SW480 (cell line): Measurements from ENCODE around the gene KIAA0586.
"Not testable (repeated sequence)": the region's sequence is repeated elsewhere in the genome, so short reads cannot be mapped to it uniquely, and the experiment has no call there.

ENCODE experiments used
- DNase-seq: peaks from one replicate; pipeline ENCODE4 v3.0.0-alpha.2; 2016; ENCODE audit warnings: low spot score

KIAA0586 gene

GRCh38 chr14:58464652-58465051 is 37.1 kb downstream of the KIAA0586 start:
- no peak for DNase-seq

GRCh38 chr14:58465421-58465820 is 37.9 kb downstream of the KIAA0586 start:
- DNase-seq: no peak

GRCh38 chr14:58466459-58466858 is 38.9 kb downstream of the KIAA0586 start:
- DNase-seq: no peak

- no peak for DNase-seq
Observed at GRCh38 chr14:58467575-58467974, 40.1 kb downstream of the KIAA0586 start.

GRCh38 chr14:58469309-58469708 is 41.8 kb downstream of the KIAA0586 start:
- no peak for DNase-seq

- DNase-seq: no peak
Observed at GRCh38 chr14:58476320-58476719, 48.8 kb downstream of the KIAA0586 start.

- no peak for DNase-seq
Observed at GRCh38 chr14:58477653-58478052, 50.1 kb downstream of the KIAA0586 start.

GRCh38 chr14:58478329-58478728 is 50.8 kb downstream of the KIAA0586 start:
- DNase-seq: not testable (repeated sequence)

GRCh38 chr14:58479975-58480374 is 52.5 kb downstream of the KIAA0586 start:
- no peak for DNase-seq

- DNase-seq: no peak
Observed at GRCh38 chr14:58484176-58484575, 56.7 kb downstream of the KIAA0586 start.

- DNase-seq: no peak
Observed at GRCh38 chr14:58488550-58488949, 61.0 kb downstream of the KIAA0586 start.

GRCh38 chr14:58491593-58491992 is 64.1 kb downstream of the KIAA0586 start:
- DNase-seq: no peak

GRCh38 chr14:58492044-58492443 is 64.5 kb downstream of the KIAA0586 start:
- no peak for DNase-seq

GRCh38 chr14:58501214-58501816 is 73.8 kb downstream of the KIAA0586 start:
- DNase-seq: peak; percentile 69

- no peak for DNase-seq
Observed at GRCh38 chr14:58513272-58513671, 85.8 kb downstream of the KIAA0586 start.

GRCh38 chr14:58517592-58517991 is 90.1 kb downstream of the KIAA0586 start:
- no peak for DNase-seq

GRCh38 chr14:58525691-58526090 is 98.2 kb downstream of the KIAA0586 start:
- DNase-seq: not testable (repeated sequence)

- DNase-seq: no peak
Observed at GRCh38 chr14:58533446-58533845, 105.9 kb downstream of the KIAA0586 start.

- DNase-seq: no peak
Observed at GRCh38 chr14:58535044-58535443, 107.5 kb downstream of the KIAA0586 start.

- no peak for DNase-seq
Observed at GRCh38 chr14:58537004-58537403, 109.5 kb downstream of the KIAA0586 start.

- no peak for DNase-seq
Observed at GRCh38 chr14:58540749-58541632, 113.5 kb downstream of the KIAA0586 start.

GRCh38 chr14:58541633-58542022 is 114.1 kb downstream of the KIAA0586 start:
- DNase-seq: no peak

- no peak for DNase-seq
Observed at GRCh38 chr14:58543253-58543652, 115.7 kb downstream of the KIAA0586 start.

- DNase-seq: no peak
Observed at GRCh38 chr14:58547649-58548048, 120.1 kb downstream of the KIAA0586 start.
